Calu3 (cell line): Measurements from ENCODE around the gene ZC3H6. TPM values are rescaled to one million over a fixed set of nuclear protein-coding genes. Genes with fewer than 3 reads are reported as not detected.
A peak's percentile ranks its signal among the peaks of the same experiment; 100 is the strongest.

Experiments
- BruUV-seq: library from RNA; stranded (reverse); fragments of 400-500 nt; replicated peaks from 2 replicates; lab custom pipeline; 2021; lab: Mats Ljungman, UMichigan
- CTCF ChIA-PET: fragments of 300-600 bp; sonication (Branson Sonifier 250); formaldehyde crosslinking; loops from one replicate; lab custom pipeline; 2022; ENCODE audit warnings: antibody characterized with exemption; lab: Charles Lee
- DNase-seq: peaks from one replicate; pipeline ENCODE4 v3.0.0; 2022
- H3K27ac Mint-ChIP-seq: one replicate; pipeline ENCODE4 v1.8.0; 2022; ENCODE audit warnings: mixed read lengths; ENCODE audit not compliant: unreplicated experiment
- H3K27me3 Mint-ChIP-seq: one replicate; pipeline ENCODE4 v1.8.0; 2022; ENCODE audit warnings: mixed read lengths; ENCODE audit not compliant: unreplicated experiment
- H3K36me3 Mint-ChIP-seq: one replicate; pipeline ENCODE4 v1.8.0; 2022; ENCODE audit warnings: mild to moderate bottlenecking, moderate library complexity, mixed read lengths; ENCODE audit not compliant: insufficient read depth, unreplicated experiment
- H3K4me1 Mint-ChIP-seq: one replicate; pipeline ENCODE4 v1.8.0; 2022; ENCODE audit warnings: mild to moderate bottlenecking, low read depth, mixed read lengths; ENCODE audit not compliant: unreplicated experiment
- H3K4me3 Mint-ChIP-seq: one replicate; pipeline ENCODE4 v1.8.0; 2022; ENCODE audit warnings: mild to moderate bottlenecking, low read depth, moderate library complexity, mixed read lengths; ENCODE audit not compliant: unreplicated experiment
- H3K9me3 Mint-ChIP-seq: one replicate; pipeline ENCODE4 v1.8.0; 2022; ENCODE audit warnings: low read depth, mixed read lengths; ENCODE audit not compliant: unreplicated experiment
- CTCF ChIP-seq: fragments of 200-600 bp; IDR thresholded peaks from one replicate; pipeline ENCODE4 v1.8.0; 2022; ENCODE audit warnings: antibody characterized with exemption; ENCODE audit not compliant: unreplicated experiment
- intact Hi-C: fragments of 100-400 bp; cut with micrococcal nuclease; formaldehyde crosslinking; loops from one replicate; pipeline ENCODE4 v1.10.0; 2022; ENCODE audit not compliant: unreplicated experiment
- total RNA-seq: library from RNA; stranded (reverse); gene quantifications from 2 replicates; pipeline ENCODE4 v1.2.3, GENCODE V29; 2022

ZC3H6 gene
- total RNA-seq, 1 experiment from 2014 or later, result 4.4 TPM

- no TSS peak for BruUV-seq
- TF ChIP-seq CTCF, result no peak
- CTCF ChIA-PET, result no interaction called here
- H3K27ac Mint-ChIP-seq, result no peak overlapping the region
- no peaks in the 10 kb centered on the region for H3K36me3 Mint-ChIP-seq
- intact Hi-C loops, result no loop called here
- H3K9me3 Mint-ChIP-seq, result peaks cover 2% of the 10 kb centered on the region
- H3K27me3 Mint-ChIP-seq, result no peaks in the 10 kb centered on the region
- H3K4me3 Mint-ChIP-seq, result no peak overlapping the region
- H3K4me1 Mint-ChIP-seq, result no peaks in the 10 kb centered on the region
- DNase-seq, result no peak
Observed at GRCh38 chr2:112268547-112268946, 6.8 kb upstream of the ZC3H6 start.

GRCh38 chr2:112272669-112273068 lies 2.7 kb upstream of the ZC3H6 start:
- Mint-ChIP-seq H3K27me3 (no peaks in the 10 kb centered on the region), H3K36me3 (peaks cover 22% of the 10 kb centered on the region), H3K9me3 (peaks cover 2% of the 10 kb centered on the region), H3K27ac (no peak overlapping the region), H3K4me3 (no peak overlapping the region), H3K4me1 (no peaks in the 10 kb centered on the region)
- BruUV-seq, result no TSS peak
- intact Hi-C loops, result no loop called here
- DNase-seq, result no peak
- TF ChIP-seq CTCF, result no peak
- CTCF ChIA-PET, result no interaction called here

GRCh38 chr2:112273349-112273748 lies 2.0 kb upstream of the ZC3H6 start:
- Mint-ChIP-seq H3K4me3 (no peak overlapping the region), H3K4me1 (no peaks in the 10 kb centered on the region), H3K9me3 (peaks cover 2% of the 10 kb centered on the region), H3K27ac (no peak overlapping the region), H3K36me3 (peaks cover 22% of the 10 kb centered on the region), H3K27me3 (no peaks in the 10 kb centered on the region)
- CTCF ChIA-PET, result no interaction called here
- no TSS peak for BruUV-seq
- intact Hi-C loops, result no loop called here
- TF ChIP-seq CTCF, result no peak
- DNase-seq, result no peak

GRCh38 chr2:112275887-112276773 lies 733 bp downstream of the ZC3H6 start:
- H3K27me3 Mint-ChIP-seq, result no peaks in the 10 kb centered on the region
- peak; percentile 72 for DNase-seq
- CTCF ChIA-PET, result no interaction called here
- H3K36me3 Mint-ChIP-seq, result peaks cover 22% of the 10 kb centered on the region
- H3K4me1 Mint-ChIP-seq, result no peaks in the 10 kb centered on the region
- intact Hi-C loops, result no loop called here
- H3K27ac Mint-ChIP-seq, result peak overlapping the region; percentile 93
- H3K4me3 Mint-ChIP-seq, result peak overlapping the region; percentile 91
- no peaks in the 10 kb centered on the region for H3K9me3 Mint-ChIP-seq
- no peak for TF ChIP-seq CTCF
- BruUV-seq, result no TSS peak
